Gastroesophageal sphincter (tissue), 2 donors: Measurements from ENCODE around the gene PTTG1.

Experiments used
- EP300 ChIP-seq: sonication (generic); formaldehyde crosslinking; IDR thresholded peaks from one replicate; pipeline ENCODE4 v1.6.1; 2017; ENCODE audit warnings: antibody characterized with exemption, mild to moderate bottlenecking
- POLR2A ChIP-seq, 2 donors: fragments of 450-650 bp; IDR thresholded peaks; one replicate each; pipeline ENCODE4 v1.6.1; 2017; ENCODE audit warnings: antibody characterized with exemption in 2 of 2, mild to moderate bottlenecking in 2 of 2, moderate library complexity in 1 of 2

- TF ChIP-seq POLR2A (IDR thresholded peaks at IDR 0.05) (no peak), EP300 (no peak)
Observed at GRCh38 chr5:160453751-160454150, 32.1 kb downstream of the PTTG1 start.
